Stimulated activated CD4-positive, alpha-beta T cell treated with anti-CD3 and anti-CD28 coated beads, TNF-alpha, amount 100 ng/mL, for 24 hours (primary cell): ENCODE data around the gene CT47A1.
"Not testable (repeated sequence)": the region's sequence is repeated elsewhere in the genome, so short reads cannot be mapped to it uniquely, and the experiment has no call there.

Source experiments
- DNase-seq, 3 experiments: peaks; one replicate each; pipeline ENCODE4 v3.0.0-alpha.2; 2020; ENCODE audit warnings: low read depth in 3 of 3

The CT47A1 gene

DNA sequence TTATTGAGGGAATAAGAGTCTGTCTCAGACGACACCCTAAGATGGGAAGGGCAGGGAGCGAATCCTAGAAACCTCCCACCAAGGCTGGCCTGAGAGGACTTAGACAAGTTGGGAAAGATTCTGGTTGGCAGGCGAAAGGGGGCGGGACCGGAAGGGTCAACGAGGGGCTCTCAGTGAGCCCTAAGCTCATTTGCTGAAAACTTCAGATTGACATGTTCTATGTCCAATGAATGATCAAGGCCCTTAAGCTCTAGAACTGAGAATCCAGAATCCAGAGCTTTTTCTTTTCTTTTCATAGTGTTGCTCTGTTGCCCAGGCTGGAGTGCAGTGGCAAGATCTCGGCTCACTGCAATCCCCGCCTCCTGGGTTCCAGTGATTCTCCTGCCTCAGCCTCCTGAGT lies at the start of gene CT47A1:
Gene CT47A1 (minus strand): TSS at position 101 of the 400 bp plus-strand sequence. CDS start 231 bp downstream, outside the sequence.
- not testable (repeated sequence) for DNase-seq

DNA sequence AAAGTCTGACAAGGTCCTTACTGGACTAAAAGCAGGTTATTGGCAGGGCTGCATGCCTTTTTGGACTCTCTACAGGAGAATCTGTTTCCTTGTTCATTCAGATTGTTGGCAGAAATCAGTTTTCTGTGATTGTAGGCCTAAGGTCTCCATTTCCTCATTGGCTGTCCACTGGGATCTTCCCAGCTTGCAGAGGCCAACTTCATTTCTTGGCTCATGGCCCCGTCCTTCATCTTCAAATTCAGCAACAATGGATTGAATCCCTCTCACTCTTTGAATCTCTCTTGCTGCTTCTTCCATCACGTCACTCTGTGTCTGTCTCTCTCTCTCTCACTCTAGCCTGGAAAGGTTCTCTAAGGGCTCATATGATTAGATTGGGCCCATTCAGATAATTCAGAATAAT lies 47.0 kb upstream of the CT47A1 start:
- no peak for DNase-seq

DNA sequence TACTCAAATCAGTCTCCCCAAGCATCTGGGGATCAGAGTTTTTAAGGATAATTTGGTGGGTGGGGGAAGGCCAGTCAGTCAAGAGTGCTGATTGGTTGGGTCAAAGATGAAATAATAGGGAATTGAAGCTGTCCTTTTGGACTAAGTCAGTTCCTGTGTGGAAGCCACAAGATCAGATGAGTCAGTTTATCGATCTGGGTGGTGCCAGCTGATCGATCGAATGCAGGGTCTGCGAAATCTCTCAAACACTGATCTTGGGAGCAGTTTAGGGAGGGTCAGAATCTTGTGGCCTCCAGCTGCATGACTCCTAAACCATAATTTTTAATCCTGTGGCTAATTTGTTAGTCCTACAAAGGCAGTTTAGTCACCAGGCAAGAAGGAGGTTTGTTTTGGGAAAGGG lies 44.5 kb upstream of the CT47A1 start:
- no peak for DNase-seq

DNA sequence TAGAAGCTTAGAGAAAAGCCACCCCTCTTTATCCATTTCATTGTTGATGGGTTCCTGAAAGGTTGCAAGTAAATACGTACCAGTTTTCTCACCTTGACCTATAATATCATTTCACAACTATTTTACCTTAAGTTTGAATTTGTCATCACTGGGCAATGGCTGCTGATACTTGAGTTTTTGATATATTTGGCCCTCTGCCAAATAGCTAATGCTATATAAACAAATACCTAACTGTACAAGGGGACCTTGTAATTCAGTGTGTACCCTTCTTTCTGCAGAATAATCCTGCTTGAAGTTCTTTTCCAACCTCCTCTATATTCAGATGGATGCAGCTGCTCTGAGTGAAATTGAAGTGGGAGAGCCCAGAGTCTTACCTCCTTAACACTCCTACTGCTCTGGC lies 42.9 kb upstream of the CT47A1 start:
- no peak for DNase-seq

DNA sequence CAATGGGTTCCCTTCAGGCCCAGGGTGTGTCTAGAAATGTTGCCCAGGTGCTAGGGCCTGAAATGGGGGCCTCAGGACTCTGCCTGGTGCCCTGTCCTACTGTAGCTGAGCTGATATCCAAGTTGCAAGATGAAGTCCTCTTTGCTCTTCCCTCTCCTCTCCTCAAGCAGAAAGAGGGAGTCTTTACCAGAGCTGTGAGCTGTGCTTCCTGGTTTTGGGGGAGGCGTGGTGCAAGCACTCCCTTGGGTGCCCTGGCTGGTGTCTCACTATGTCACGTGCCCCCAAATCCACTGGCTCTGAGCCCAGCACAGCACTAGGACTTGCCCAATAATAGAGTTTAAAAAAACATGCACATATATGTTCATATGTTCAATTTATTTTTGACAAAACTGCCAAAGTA lies 29.3 kb upstream of the CT47A1 start:
- no peak for DNase-seq

DNA sequence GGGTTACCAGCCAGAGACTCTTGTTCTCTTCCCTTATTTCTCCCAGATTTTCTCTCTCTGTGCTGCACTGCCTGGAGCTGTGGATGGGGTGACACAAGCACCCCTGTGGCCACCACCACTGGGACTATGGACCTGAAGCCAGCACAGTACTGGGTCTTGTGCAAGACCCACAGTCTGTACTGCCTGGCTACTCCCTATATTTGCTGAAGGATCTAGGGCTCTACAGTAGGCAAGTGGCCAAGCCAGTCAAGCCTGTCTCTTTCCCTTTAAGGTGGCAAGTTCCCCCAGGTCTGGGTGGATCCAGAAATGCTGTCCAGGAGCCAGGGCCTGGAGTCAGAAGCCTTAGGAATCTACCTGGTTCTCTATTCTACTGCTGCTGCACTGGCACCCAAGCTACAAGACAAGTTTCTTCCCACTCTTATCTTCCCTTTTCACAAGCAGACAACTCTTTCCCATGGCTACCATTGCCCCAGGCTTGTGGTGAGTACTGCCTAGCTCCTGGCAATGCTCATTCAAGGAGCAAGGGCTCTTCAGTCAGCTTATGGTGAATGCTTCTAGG lies 28.4 kb upstream of the CT47A1 start:
- no peak for DNase-seq

DNA sequence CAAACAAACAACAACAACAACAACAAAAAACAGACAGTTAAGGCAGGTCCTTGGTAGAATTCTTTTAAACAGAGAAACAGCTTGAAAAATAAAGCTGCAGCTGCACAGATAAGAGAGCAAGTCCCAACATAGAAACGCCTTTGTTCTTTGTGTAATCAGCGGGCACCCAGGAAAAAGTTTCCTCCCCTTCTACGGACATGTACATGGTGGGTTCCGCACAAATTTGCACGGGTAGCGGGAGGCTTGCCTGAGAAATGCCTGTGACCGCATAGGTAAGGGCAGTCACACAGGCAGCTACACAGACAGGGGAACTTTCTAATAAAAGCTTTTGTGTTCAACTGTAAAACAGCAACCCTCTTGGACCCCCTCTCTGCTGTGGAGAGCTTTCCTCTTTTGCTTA lies 25.7 kb upstream of the CT47A1 start:
- DNase-seq, result no peak

DNA sequence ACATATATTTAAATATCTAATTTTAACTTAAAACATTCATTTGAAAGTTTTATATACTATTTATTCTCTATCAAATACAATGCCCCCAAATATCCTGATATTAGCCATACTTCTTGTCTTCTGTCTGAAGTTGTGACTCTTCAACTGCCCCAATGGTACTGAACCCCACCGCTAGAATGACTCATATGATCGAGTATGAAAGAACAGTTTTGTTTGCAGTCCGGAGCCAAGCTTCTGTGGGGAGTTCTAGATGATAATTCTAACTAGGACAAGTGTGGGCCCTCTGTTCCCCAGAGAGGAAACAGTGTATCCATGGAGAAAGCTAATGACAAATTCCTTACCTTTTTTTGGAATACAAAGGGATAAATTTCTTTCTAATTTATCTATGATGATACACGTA lies 24.7 kb upstream of the CT47A1 start:
- DNase-seq, result no peak

DNA sequence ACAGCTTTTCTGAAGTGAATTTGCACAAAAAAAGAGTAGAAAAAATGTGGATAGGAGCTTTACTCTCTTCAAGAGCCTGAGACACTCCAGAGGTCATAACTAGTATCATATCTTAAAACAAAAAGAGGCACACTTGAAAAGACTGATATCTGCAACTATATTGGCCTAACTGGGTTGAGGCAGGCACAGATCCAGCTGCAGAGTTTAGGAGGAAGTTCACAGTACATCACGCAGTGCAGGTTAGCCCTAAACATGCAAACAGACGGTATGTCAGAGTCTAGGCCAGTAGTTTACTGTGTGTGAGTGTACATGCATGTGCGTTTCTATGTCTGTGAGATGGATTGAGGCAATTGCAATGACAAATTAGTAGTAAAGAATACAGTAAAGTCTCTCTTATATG lies 24.2 kb upstream of the CT47A1 start:
- no peak for DNase-seq

DNA sequence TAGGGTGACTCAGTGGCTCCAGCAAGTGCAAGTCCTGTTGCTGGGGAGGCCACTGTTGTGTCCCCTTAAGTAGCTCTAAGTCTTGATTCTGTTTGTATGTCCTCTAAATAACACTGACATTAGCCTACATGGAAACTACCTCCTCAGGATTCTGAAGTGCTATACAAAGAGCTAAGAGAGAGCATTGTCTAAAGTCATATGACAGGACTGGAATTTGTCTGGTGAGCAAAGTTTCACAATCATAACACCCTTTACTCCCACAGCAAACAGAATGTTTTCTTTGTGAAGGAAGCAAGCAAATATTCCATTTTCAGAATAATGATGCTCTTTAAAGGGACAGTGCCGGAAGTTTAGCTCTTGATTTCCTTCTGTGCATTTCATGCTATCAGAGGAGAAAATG lies 23.4 kb upstream of the CT47A1 start:
- no peak for DNase-seq

DNA sequence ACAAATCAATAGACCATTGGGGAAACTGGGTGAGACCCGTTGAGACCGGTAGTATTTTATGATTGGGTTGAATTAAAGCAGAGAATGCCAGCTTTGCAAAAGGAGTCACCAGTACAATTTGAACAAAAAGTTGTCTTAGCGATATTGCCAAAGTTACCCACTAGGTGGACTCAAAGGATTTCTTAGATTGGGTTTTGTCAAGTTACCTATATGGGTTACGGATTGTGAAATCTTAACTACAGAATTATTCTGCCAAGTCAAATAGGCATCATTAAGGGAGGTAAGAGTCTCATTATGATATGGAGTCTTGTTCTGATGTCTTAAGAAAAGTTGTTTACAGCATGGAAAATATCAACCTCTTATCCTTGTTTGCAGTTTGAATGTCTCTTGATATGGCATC lies 15.0 kb upstream of the CT47A1 start:
- DNase-seq, result no peak

DNA sequence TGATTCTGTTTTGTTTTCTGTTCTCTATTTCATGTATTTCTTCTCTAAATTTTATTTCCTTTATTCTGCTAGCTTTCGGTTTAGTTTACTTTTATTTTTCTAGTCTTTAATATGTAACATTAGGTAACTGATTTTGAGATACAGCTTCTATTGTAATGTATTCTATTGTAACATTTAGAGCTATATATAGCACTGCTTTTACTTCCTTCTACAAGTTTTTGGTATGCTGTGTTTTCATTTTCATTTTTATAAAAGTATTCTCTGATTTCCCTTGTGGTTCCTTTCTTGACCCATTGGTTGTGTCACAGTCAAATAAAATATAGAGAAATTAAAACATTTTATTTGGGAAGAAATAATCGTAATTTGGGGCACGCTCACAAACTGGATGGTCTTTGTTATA lies 13.9 kb upstream of the CT47A1 start:
- DNase-seq, result no peak

DNA sequence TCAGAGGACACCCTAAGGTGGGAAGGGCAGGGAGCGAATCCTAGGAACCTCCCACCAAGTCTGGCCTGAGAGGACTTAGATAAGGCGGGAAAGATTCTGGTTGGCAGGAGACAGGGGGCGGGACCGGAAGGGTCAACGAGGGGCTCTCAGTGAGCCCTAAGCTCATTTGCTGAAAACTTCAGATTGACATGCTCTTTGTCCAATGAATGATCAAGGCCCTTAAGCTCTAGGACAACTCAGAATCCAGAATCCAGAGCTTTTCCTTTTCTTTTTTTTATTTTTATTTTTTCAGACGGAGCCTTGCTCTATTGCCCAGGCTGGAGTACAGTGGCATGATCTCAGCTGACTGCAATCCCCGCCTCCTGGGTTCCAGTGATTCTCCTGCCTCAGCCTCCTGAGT lies 29.1 kb downstream of the CT47A1 start, which contains the start of gene CT47A7:
Gene CT47A7 (minus strand): TSS at position 101 of the 400 bp plus-strand sequence. CDS start 255 bp downstream, outside the sequence.
- DNase-seq, result not testable (repeated sequence)
